ENCODE data around the gene RNF13. TPM values are rescaled to one million over a fixed set of nuclear protein-coding genes. Genes with fewer than 3 reads are reported as not detected.

The RNF13 gene
- total and polyA plus RNA-seq, 2 of the 4 experiments (the other 2 are of a cell fraction) = 12.8 to 29.8 TPM

DNA sequence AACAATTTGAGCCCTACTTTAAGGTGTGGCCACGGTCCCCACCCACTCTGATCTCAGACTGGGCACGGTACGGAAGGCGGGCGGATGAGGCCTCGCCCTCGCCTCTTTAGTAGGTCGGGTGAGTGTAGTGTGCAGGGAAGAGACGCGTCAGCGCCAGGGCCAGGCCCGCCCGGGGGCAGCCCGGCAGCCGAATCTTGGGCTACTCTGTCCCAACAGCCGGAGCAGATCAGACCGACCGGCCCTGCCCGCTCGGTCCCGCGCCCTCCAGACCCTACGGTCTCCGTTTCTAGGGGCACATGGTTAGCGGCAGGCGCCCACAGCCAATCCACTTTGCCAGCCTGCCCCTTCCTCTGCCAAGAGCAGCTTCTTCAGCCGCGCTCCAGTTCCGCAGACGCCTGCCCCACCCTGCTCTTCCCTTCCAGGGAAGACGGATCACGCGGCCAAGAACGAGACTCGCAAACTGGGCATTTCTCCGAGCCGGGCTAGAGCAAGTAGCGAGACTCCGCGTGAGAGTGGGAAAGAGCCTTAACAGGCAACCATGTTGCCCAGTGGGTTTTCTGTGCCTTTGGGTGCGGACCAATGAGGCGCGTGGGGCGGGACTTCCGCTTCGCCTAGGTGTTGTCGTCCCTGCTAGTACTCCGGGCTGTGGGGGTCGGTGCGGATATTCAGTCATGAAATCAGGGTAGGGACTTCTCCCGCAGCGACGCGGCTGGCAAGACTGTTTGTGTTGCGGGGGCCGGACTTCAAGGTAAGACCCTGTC, at the start of gene RNF13 (continued):
- TF ChIP-seq, protein P1, sequence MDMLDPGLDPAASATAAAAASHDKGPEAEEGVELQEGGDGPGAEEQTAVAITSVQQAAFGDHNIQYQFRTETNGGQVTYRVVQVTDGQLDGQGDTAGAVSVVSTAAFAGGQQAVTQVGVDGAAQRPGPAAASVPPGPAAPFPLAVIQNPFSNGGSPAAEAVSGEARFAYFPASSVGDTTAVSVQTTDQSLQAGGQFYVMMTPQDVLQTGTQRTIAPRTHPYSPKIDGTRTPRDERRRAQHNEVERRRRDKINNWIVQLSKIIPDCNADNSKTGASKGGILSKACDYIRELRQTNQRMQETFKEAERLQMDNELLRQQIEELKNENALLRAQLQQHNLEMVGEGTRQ (IDR thresholded peaks at IDR 0.05; ENCODE audit: low read depth, low read length) = peak; percentile 33; the same call in 1 of the 2 replicates
- TF ChIP-seq POLR2A (IDR thresholded peaks at IDR 0.05; ENCODE audit: low read depth, low read length) (peak; percentile 82), RAD21 (IDR thresholded peaks at IDR 0.05; ENCODE audit: low read length) (no peak), MXI1 (IDR thresholded peaks at IDR 0.05; ENCODE audit: borderline replicate concordance, low read depth, low read length) (no peak; the same call in 1 of the 2 replicates), SMC3 (IDR thresholded peaks at IDR 0.05; ENCODE audit: low read depth, low read length) (no peak), BHLHE40 (IDR thresholded peaks at IDR 0.05; ENCODE audit: low read depth, low read length) (peak; percentile 60), MAFK (IDR thresholded peaks at IDR 0.05; ENCODE audit: low read depth, low read length) (no peak)

All from IMR-90 (cell line).